GM23248 (cell line): ENCODE results near the gene ERBB4. TPM values are rescaled to one million over a fixed set of nuclear protein-coding genes. Genes with fewer than 3 reads are reported as not detected.
"Not testable (repeated sequence)": the region's sequence is repeated elsewhere in the genome, so short reads cannot be mapped to it uniquely, and the experiment has no call there.

Experiments
- DNase-seq: peaks from one replicate; pipeline ENCODE4 v3.0.0-alpha.2; 2015
- H2AFZ ChIP-seq: fragments of 200-600 bp; sonication (generic); 2 replicates; pipeline ENCODE4 v1.6.1; 2016; ENCODE audit warnings: antibody characterized with exemption
- H3F3A ChIP-seq: fragments of 200-600 bp; sonication (generic); 2 replicates; pipeline ENCODE4 v1.6.1; 2016; ENCODE audit warnings: mild to moderate bottlenecking, antibody characterized with exemption, mixed run types; ENCODE audit not compliant: insufficient read depth
- H3K27ac ChIP-seq: fragments of 200-600 bp; sonication (generic); 2 replicates; pipeline ENCODE4 v1.5.1; 2016; ENCODE audit warnings: mild to moderate bottlenecking
- H3K27me3 ChIP-seq: fragments of 200-600 bp; sonication (generic); replicated peaks from 2 replicates; pipeline ENCODE4 v1.6.1; 2016; ENCODE audit warnings: mild to moderate bottlenecking; ENCODE audit not compliant: insufficient read depth
- H3K36me3 ChIP-seq: fragments of 200-600 bp; sonication (generic); 2 replicates; pipeline ENCODE4 v1.6.1; 2016; ENCODE audit warnings: low read depth, mild to moderate bottlenecking
- H3K4me1 ChIP-seq: fragments of 200-600 bp; sonication (generic); 2 replicates; pipeline ENCODE4 v1.6.1; 2016; ENCODE audit warnings: mild to moderate bottlenecking; ENCODE audit not compliant: insufficient read depth
- H3K4me2 ChIP-seq: fragments of 200-600 bp; sonication (generic); one replicate; pipeline ENCODE4 v1.6.1; 2016; ENCODE audit warnings: mild to moderate bottlenecking; ENCODE audit not compliant: unreplicated experiment
- H3K4me3 ChIP-seq: fragments of 200-600 bp; sonication (generic); 2 replicates; pipeline ENCODE4 v1.5.1; 2016; ENCODE audit warnings: mild to moderate bottlenecking
- H3K79me2 ChIP-seq: fragments of 200-600 bp; sonication (generic); 2 replicates; pipeline ENCODE4 v1.6.1; 2016; ENCODE audit warnings: mild to moderate bottlenecking; ENCODE audit not compliant: insufficient read depth
- H3K9ac ChIP-seq: fragments of 200-600 bp; sonication (generic); 2 replicates; pipeline ENCODE4 v1.6.1; 2016; ENCODE audit warnings: mild to moderate bottlenecking
- H3K9me2 ChIP-seq: fragments of 200-600 bp; sonication (generic); 2 replicates; pipeline ENCODE4 v1.6.1; 2016; ENCODE audit warnings: mixed run types, mild to moderate bottlenecking, moderate library complexity; ENCODE audit not compliant: insufficient read depth
- H3K9me3 ChIP-seq: fragments of 200-600 bp; sonication (generic); one replicate; pipeline ENCODE4 v1.6.1; 2017; ENCODE audit warnings: low read depth
- H4K20me1 ChIP-seq: fragments of 200-600 bp; sonication (generic); 2 replicates; pipeline ENCODE4 v1.6.0; 2016; ENCODE audit not compliant: insufficient read depth
- EZH2 ChIP-seq: fragments of 200-600 bp; sonication (generic); IDR thresholded peaks from 2 replicates; pipeline ENCODE4 v1.6.1; 2018; ENCODE audit warnings: antibody characterized with exemption, mild to moderate bottlenecking; ENCODE audit not compliant: insufficient read depth, poor library complexity, severe bottlenecking
- EZH2phosphoT487 ChIP-seq: fragments of 200-600 bp; sonication (generic); IDR thresholded peaks from 2 replicates; pipeline ENCODE4 v1.6.1; 2018; ENCODE audit warnings: antibody characterized with exemption, moderate library complexity, mild to moderate bottlenecking, low read depth; ENCODE audit not compliant: insufficient read depth
- WGBS, 2 experiments: methylation state at CpG; one replicate each; pipeline ENCODE4 v1.1.6; 2015 to 2017; ENCODE audit warnings: low lambda C conversion rate in 2 of 2, low coverage in 1 of 2; ENCODE audit errors: missing lambda C conversion rate in 2 of 2; 5-methylcytosine and 5-hydroxymethylcytosine counted together
- in situ Hi-C: fragments of 300-500 bp; cut with MboI; formaldehyde crosslinking; loops from 2 replicates; pipeline ENCODE4 v1.15.0; 2020
- polyA plus RNA-seq: library from polyadenylated mRNA; unstranded; fragments of >200 nt; fragmentation: Nextera tagmentation; extraction: Ambion mirVana; gene quantifications from 2 replicates; pipeline ENCODE4 v1.2.1, GENCODE V29; 2016
- total RNA-seq: library from RNA; depleted of rRNA; stranded (reverse); fragments of >200 nt; shearing (Covaris generic); gene quantifications from 2 replicates; pipeline ENCODE4 v1.2.3, GENCODE V29; 2014

The ERBB4 gene
- total and polyA plus RNA-seq, 2 experiments from 2014 or later = not detected

DNA sequence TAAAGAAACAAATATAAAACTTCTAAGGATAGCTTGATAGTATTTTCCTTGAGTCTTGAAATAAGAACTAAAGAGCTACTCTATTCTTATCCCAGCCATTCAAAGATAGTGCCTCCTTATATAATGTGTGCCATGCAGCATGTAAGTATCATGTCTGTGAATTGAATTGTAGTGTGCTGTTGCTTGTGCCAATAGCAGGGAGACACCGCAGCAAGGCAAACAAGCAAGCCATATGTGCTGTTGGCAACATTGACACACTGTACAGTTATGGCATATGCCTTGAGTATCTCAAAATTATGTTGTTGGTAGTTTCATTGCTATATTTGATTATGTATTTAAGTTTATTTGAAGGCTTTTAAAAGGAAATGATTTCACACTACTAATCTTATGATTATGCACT lies 58.2 kb downstream of the ERBB4 start:
- 30 to 50% methylated on average over 1 of the region's 1 CpG for WGBS, 2 experiments
- no peaks in the 10 kb centered on the region for H3K27me3 ChIP-seq
- H2AFZ ChIP-seq = no peak overlapping the region
- no peaks in the 10 kb centered on the region for H3K79me2 ChIP-seq
- H3K36me3 ChIP-seq = no peaks in the 10 kb centered on the region
- in situ Hi-C loops = no loop called here
- H3F3A ChIP-seq = no peaks in the 10 kb centered on the region
- DNase-seq = no peak
- no peaks in the 10 kb centered on the region for H3K9me2 ChIP-seq
- H3K4me1 ChIP-seq = no peaks in the 10 kb centered on the region
- no peaks in the 10 kb centered on the region for H3K9me3 ChIP-seq
- no peaks in the 10 kb centered on the region for H4K20me1 ChIP-seq
- TF ChIP-seq EZH2 = no peak
- no peak for TF ChIP-seq EZH2phosphoT487
- no peak overlapping the region for H3K27ac ChIP-seq
- no peak overlapping the region for H3K4me2 ChIP-seq
- no peak overlapping the region for H3K4me3 ChIP-seq
- H3K9ac ChIP-seq = no peak overlapping the region

DNA sequence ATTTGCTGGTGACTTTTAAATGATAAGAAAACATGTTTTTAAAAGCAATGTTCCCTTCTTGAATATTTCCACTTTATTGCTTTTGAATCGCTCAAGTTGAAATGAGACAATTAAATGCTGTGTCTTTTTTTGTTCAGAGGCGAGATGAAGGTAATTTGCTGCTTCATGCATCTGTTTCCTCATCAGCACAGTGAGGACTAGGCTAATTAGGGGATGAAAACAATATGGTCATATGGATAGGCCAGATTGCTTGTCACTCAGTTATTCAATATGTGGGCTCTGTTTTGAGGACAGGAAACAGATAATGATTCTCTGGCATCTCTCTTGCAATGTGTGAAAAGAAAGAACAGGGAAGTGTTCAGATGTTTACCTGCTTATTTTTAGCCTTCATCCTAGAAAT lies 61.0 kb downstream of the ERBB4 start:
- DNase-seq = no peak
- Histone ChIP-seq H3K9ac (no peak overlapping the region), H3K27ac (no peak overlapping the region), H3K79me2 (no peaks in the 10 kb centered on the region), H3K4me3 (no peak overlapping the region), H3K36me3 (no peaks in the 10 kb centered on the region), H3K4me2 (no peak overlapping the region), H2AFZ (0 out of 2 replicates have a peak overlapping the region, but pooled peaks have one; percentile 21), H4K20me1 (no peaks in the 10 kb centered on the region), H3F3A (no peaks in the 10 kb centered on the region), H3K9me3 (no peaks in the 10 kb centered on the region), H3K9me2 (no peaks in the 10 kb centered on the region), H3K27me3 (no peaks in the 10 kb centered on the region), H3K4me1 (no peaks in the 10 kb centered on the region)
- WGBS, 2 experiments = 73 to 77% methylated on average over 2 of the region's 2 CpGs
- TF ChIP-seq EZH2phosphoT487 (no peak), EZH2 (no peak)
- in situ Hi-C loops = no loop called here

DNA sequence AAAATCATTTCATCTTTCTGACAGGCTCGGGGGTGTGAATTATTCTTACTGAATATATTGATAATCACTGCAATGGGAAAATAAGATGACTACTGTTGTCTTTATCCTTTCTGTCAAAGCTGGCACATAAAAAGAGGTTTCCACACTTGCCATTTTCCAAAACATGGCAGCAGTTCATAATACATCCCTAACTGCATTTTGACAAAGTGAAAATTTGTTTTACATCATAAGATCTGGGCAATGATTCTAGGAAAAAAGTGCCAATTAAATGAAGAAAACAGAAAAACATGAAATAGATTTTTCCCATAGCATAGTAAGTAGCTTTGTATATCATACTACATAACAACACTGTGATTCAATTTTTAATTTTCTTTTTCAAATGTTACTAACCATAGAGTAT lies 65.4 kb downstream of the ERBB4 start:
- H4K20me1 ChIP-seq = no peaks in the 10 kb centered on the region
- DNase-seq = no peak
- H3K4me3 ChIP-seq = no peak overlapping the region
- H3F3A ChIP-seq = no peaks in the 10 kb centered on the region
- H3K9me2 ChIP-seq = no peaks in the 10 kb centered on the region
- no peaks in the 10 kb centered on the region for H3K9me3 ChIP-seq
- no peak for TF ChIP-seq EZH2phosphoT487
- no peak for TF ChIP-seq EZH2
- WGBS, 2 experiments = 20 to 43% methylated on average over 1 of the region's 1 CpG
- no peaks in the 10 kb centered on the region for H3K4me1 ChIP-seq
- no peak overlapping the region for H3K4me2 ChIP-seq
- no peaks in the 10 kb centered on the region for H3K79me2 ChIP-seq
- no peak overlapping the region for H3K27ac ChIP-seq
- H2AFZ ChIP-seq = no peak overlapping the region
- no peak overlapping the region for H3K9ac ChIP-seq
- in situ Hi-C loops = no loop called here
- no peaks in the 10 kb centered on the region for H3K36me3 ChIP-seq
- H3K27me3 ChIP-seq = no peaks in the 10 kb centered on the region

DNA sequence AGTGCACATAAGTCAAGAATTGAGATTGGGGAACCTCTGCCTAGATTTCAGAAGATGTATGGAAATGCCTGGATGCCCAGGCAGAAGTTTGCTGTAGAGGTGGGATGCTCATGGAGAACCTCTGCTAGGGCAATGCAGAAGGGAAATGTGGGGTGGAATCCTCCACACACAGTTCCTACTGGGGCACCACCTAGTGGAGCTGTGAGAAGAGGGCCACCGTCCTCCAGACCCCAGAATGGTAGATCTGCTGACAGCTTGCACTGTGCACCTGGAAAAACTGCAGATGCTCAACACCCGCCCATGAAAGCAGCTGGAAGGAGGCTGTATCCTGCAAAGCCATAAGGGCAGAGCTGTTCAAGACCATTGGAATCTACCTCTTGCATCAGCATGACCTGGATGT lies 71.1 kb downstream of the ERBB4 start:
- 23 to 44% methylated on average over 2 of the region's 2 CpGs for WGBS, 2 experiments
- H3K27me3 ChIP-seq, in situ Hi-C loops, H3F3A ChIP-seq, H3K4me1 ChIP-seq, H3K9me3 ChIP-seq, H2AFZ ChIP-seq, H3K79me2 ChIP-seq, DNase-seq, H3K4me2 ChIP-seq, H3K36me3 ChIP-seq, H3K4me3 ChIP-seq, H3K27ac ChIP-seq, H4K20me1 ChIP-seq, H3K9me2 ChIP-seq, H3K9ac ChIP-seq: not testable (repeated sequence)

DNA sequence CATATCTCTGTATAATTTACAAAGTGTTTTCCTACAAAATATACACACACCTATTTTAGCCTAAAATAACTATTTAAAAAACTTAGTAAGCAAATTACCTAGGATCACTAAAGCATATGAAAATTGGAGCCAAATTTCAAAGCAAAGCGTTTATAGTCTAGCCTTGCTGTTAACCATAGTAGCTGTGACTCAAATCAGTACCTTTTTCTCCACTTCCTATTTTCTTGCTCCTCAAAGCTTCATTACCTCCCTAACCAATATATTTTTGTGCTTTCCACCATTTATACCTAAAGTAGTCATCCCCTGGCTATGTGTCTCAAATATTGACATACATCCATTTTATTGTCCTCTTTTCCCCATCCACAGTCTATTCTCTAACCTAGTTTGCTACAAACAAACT lies 73.1 kb downstream of the ERBB4 start:
- H3K27ac ChIP-seq = no peak overlapping the region
- no peak overlapping the region for H3K9ac ChIP-seq
- DNase-seq = no peak
- H3K9me3 ChIP-seq = no peaks in the 10 kb centered on the region
- H3K4me1 ChIP-seq = no peaks in the 10 kb centered on the region
- H3F3A ChIP-seq = no peaks in the 10 kb centered on the region
- WGBS, 2 experiments = 82 to 93% methylated on average over 1 of the region's 1 CpG
- no peaks in the 10 kb centered on the region for H4K20me1 ChIP-seq
- no peak overlapping the region for H2AFZ ChIP-seq
- no peak for TF ChIP-seq EZH2
- no peak for TF ChIP-seq EZH2phosphoT487
- H3K36me3 ChIP-seq = no peaks in the 10 kb centered on the region
- no peaks in the 10 kb centered on the region for H3K9me2 ChIP-seq
- no peaks in the 10 kb centered on the region for H3K27me3 ChIP-seq
- H3K4me3 ChIP-seq = no peak overlapping the region
- in situ Hi-C loops = no loop called here
- H3K4me2 ChIP-seq = no peak overlapping the region
- H3K79me2 ChIP-seq = no peaks in the 10 kb centered on the region

DNA sequence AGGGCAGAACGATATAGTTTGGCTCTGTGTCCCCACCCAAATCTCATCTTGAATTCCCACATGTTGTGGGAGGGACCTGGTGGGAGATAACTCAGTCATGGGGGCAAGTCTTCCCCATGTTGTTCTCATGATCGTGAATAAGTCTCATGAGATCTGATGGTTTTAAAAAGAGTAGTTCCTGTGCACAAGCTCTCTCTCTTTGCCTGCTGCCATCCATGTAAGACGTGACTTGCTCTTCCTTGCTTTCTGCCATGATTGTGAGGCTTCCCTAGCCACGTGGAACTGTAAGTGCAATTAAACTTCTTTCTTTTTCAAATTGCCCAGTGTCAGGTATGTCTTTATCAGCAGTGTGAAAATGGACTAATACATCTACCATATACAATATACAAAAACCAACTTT lies 76.9 kb downstream of the ERBB4 start:
- H3K9me3 ChIP-seq, H3K9ac ChIP-seq, H3K9me2 ChIP-seq, H3K36me3 ChIP-seq, H3K79me2 ChIP-seq, H3K27ac ChIP-seq, H3K4me1 ChIP-seq, H3K27me3 ChIP-seq, H4K20me1 ChIP-seq, H2AFZ ChIP-seq, in situ Hi-C loops, DNase-seq, H3K4me2 ChIP-seq, H3K4me3 ChIP-seq, H3F3A ChIP-seq: not testable (repeated sequence)
- WGBS, 2 experiments = 38% methylated on average over 4 of the region's 4 CpGs
